Ishikawa (cell line): ENCODE measurements around the gene SAMD14.

Experiments used
- CEBPB ChIP-seq: IDR thresholded peaks from 2 replicates; pipeline ENCODE4 v1.6.1; 2012
- CREB1 ChIP-seq: IDR thresholded peaks from 2 replicates; pipeline ENCODE4 v1.6.1; 2012; ENCODE audit warnings: low read depth
- EGR1 ChIP-seq: IDR thresholded peaks from 2 replicates; pipeline ENCODE4 v1.6.1; 2012
- EP300 ChIP-seq: IDR thresholded peaks from 2 replicates; pipeline ENCODE4 v1.6.1; 2012; ENCODE audit warnings: borderline replicate concordance
- FOXM1 ChIP-seq: IDR thresholded peaks from 2 replicates; pipeline ENCODE4 v1.6.1; 2012; ENCODE audit warnings: low read depth, borderline replicate concordance
- MAX ChIP-seq: IDR thresholded peaks from 2 replicates; pipeline ENCODE4 v1.6.1; 2012
- NFIC ChIP-seq: IDR thresholded peaks from 2 replicates; pipeline ENCODE4 v1.6.1; 2012
- RAD21 ChIP-seq: IDR thresholded peaks from 2 replicates; pipeline ENCODE4 v1.6.1; 2012; ENCODE audit warnings: low read depth
- REST ChIP-seq: IDR thresholded peaks from 2 replicates; pipeline ENCODE4 v1.6.1; 2012; ENCODE audit warnings: low read depth, mild to moderate bottlenecking
- TAF1 ChIP-seq: IDR thresholded peaks from 2 replicates; pipeline ENCODE4 v1.6.1; 2012; ENCODE audit warnings: low read depth, mild to moderate bottlenecking
- TCF12 ChIP-seq: IDR thresholded peaks from 2 replicates; pipeline ENCODE4 v1.6.1; 2012; ENCODE audit warnings: low read depth
- TEAD4 ChIP-seq: IDR thresholded peaks from 2 replicates; pipeline ENCODE4 v1.6.1; 2012
- USF1 ChIP-seq: IDR thresholded peaks from 2 replicates; pipeline ENCODE4 v1.6.1; 2012
- YY1 ChIP-seq: IDR thresholded peaks from 2 replicates; pipeline ENCODE4 v1.6.1; 2012; ENCODE audit warnings: low read depth
- ZBTB7A ChIP-seq: IDR thresholded peaks from 2 replicates; pipeline ENCODE4 v1.6.1; 2012; ENCODE audit warnings: low read depth

Gene SAMD14

GRCh38 chr17:50152736-50153135 lies 22.8 kb upstream of the SAMD14 start:
- TF ChIP-seq MAX: no peak
- no peak for TF ChIP-seq REST
- TF ChIP-seq USF1: no peak
- TF ChIP-seq FOXM1: no peak
- no peak for TF ChIP-seq ZBTB7A
- no peak for TF ChIP-seq CREB1
- TF ChIP-seq TAF1: no peak
- no peak for TF ChIP-seq EGR1
- no peak for TF ChIP-seq TCF12
- TF ChIP-seq EP300: no peak
- TF ChIP-seq RAD21: no peak

- TF ChIP-seq FOXM1 (no peak), NFIC (no peak), TEAD4 (no peak; the same call in 1 of the 2 replicates), REST (no peak), RAD21 (no peak), YY1 (no peak), EP300 (peak; percentile 54; the same call in 1 of the 2 replicates), TCF12 (0 out of 2 replicates have a peak, but pooled peaks have one; percentile 51), TAF1 (peak; percentile 56), CREB1 (no peak), CEBPB (no peak), ZBTB7A (peak; percentile 74; the same call in 1 of the 2 replicates), EGR1 (no peak), USF1 (no peak), MAX (peak; percentile 47)
Observed at GRCh38 chr17:50151937-50152547, 22.1 kb upstream of the SAMD14 start.

- TF ChIP-seq EP300 (no peak), TCF12 (0 out of 2 replicates have a peak, but pooled peaks have one; percentile 1), TEAD4 (0 out of 2 replicates have a peak, but pooled peaks have one; percentile 12), TAF1 (peak; percentile 69; the same call in 1 of the 2 replicates)
Observed at GRCh38 chr17:50151041-50151936, 21.3 kb upstream of the SAMD14 start.

GRCh38 chr17:50150354-50151040 lies 20.5 kb upstream of the SAMD14 start, which contains the start of gene PPP1R9B:
PPP1R9B (minus strand) TSS chr17:50150677; CDS start chr17:50150513, 164 bp downstream.
- TF ChIP-seq ZBTB7A: peak; percentile 71
- TF ChIP-seq CREB1: no peak
- TF ChIP-seq TEAD4: no peak
- no peak for TF ChIP-seq TCF12
- TF ChIP-seq EGR1: no peak
- TF ChIP-seq TAF1: no peak
- TF ChIP-seq EP300: no peak
